HG03159 (cell line): Measurements from ENCODE around the gene MUC13.
"Not testable (repeated sequence)": the region's sequence is repeated elsewhere in the genome, so short reads cannot be mapped to it uniquely, and the experiment has no call there.

ENCODE experiments used
- ATAC-seq: cut with Tn5 transposase; IDR thresholded peaks from one replicate; pipeline ENCODE4 v1.9.1; 2021; ENCODE audit warnings: mild to moderate bottlenecking, moderate library complexity; ENCODE audit not compliant: unreplicated experiment

MUC13 gene

GRCh38 chr3:124934577-124934976, at the start of gene MUC13:
Gene MUC13, minus strand, starts transcription at chr3:124934751. Its CDS starts 39 bp downstream, at chr3:124934712.
- ATAC-seq = no peak

- no peak for ATAC-seq
Measured at GRCh38 chr3:124982855-124983254, 48.3 kb upstream of the MUC13 start.

GRCh38 chr3:124981472-124981871, 46.9 kb upstream of the MUC13 start:
- no peak for ATAC-seq

- no peak for ATAC-seq
Measured at GRCh38 chr3:124978627-124979026, 44.1 kb upstream of the MUC13 start.

GRCh38 chr3:124976383-124976782, 41.8 kb upstream of the MUC13 start:
- no peak for ATAC-seq

GRCh38 chr3:124974691-124975090, 40.1 kb upstream of the MUC13 start:
- no peak for ATAC-seq

GRCh38 chr3:124973290-124973689, 38.7 kb upstream of the MUC13 start:
- ATAC-seq = no peak

- ATAC-seq = no peak
Measured at GRCh38 chr3:124972457-124972856, 37.9 kb upstream of the MUC13 start.

GRCh38 chr3:124969963-124970722, 35.6 kb upstream of the MUC13 start:
- ATAC-seq = no peak

- ATAC-seq = no peak
Measured at GRCh38 chr3:124969190-124969589, 34.6 kb upstream of the MUC13 start.

- no peak for ATAC-seq
Measured at GRCh38 chr3:124967964-124968363, 33.4 kb upstream of the MUC13 start.

GRCh38 chr3:124966521-124967445, 32.2 kb upstream of the MUC13 start:
- ATAC-seq = no peak

GRCh38 chr3:124965413-124965812, 30.9 kb upstream of the MUC13 start:
- ATAC-seq = no peak

- ATAC-seq = no peak
Measured at GRCh38 chr3:124964387-124964786, 29.8 kb upstream of the MUC13 start.

- ATAC-seq = no peak
Measured at GRCh38 chr3:124963755-124964154, 29.2 kb upstream of the MUC13 start.

- ATAC-seq = no peak
Measured at GRCh38 chr3:124962403-124962940, 27.9 kb upstream of the MUC13 start.

GRCh38 chr3:124960698-124961097, 26.1 kb upstream of the MUC13 start:
- ATAC-seq = no peak

GRCh38 chr3:124960105-124960504, 25.6 kb upstream of the MUC13 start:
- no peak for ATAC-seq

GRCh38 chr3:124957951-124958350, 23.4 kb upstream of the MUC13 start:
- ATAC-seq = not testable (repeated sequence)

- no peak for ATAC-seq
Measured at GRCh38 chr3:124952282-124952855, 17.8 kb upstream of the MUC13 start.
